22Rv1 (cell line): ENCODE measurements around the gene RAPGEF3.

Experiments used
- ZFX ChIP-seq: fragments of 450-650 bp; IDR thresholded peaks from 2 replicates; pipeline ENCODE4 v1.6.1; 2017; ENCODE audit warnings: antibody characterized with exemption, borderline replicate concordance
- TF ChIP-seq, protein P1 (sequence below): fragments of 450-650 bp; IDR thresholded peaks from 2 replicates; pipeline ENCODE4 v1.5.1; 2017; ENCODE audit warnings: mild to moderate bottlenecking

DNA sequence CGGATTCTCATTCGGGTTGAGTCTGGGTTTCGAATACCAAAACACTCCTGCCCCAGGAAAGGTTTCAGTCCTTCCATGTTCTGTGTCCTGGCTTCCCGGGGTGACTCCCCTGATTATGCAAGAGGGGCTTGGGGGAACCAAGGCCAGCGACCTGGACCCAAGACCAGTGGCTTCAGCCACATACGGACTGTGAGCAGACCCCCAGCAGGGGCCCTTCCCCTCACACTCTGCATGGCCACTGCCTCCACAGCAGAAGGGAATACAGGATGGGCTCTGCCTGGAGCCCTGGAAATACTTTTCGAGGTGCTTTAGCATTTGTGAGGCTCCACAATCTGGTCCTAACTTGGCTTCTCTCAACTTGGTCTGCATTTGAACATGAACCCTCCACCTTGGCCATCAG lies 41.9 kb upstream of the RAPGEF3 start:
- TF ChIP-seq, protein P1, sequence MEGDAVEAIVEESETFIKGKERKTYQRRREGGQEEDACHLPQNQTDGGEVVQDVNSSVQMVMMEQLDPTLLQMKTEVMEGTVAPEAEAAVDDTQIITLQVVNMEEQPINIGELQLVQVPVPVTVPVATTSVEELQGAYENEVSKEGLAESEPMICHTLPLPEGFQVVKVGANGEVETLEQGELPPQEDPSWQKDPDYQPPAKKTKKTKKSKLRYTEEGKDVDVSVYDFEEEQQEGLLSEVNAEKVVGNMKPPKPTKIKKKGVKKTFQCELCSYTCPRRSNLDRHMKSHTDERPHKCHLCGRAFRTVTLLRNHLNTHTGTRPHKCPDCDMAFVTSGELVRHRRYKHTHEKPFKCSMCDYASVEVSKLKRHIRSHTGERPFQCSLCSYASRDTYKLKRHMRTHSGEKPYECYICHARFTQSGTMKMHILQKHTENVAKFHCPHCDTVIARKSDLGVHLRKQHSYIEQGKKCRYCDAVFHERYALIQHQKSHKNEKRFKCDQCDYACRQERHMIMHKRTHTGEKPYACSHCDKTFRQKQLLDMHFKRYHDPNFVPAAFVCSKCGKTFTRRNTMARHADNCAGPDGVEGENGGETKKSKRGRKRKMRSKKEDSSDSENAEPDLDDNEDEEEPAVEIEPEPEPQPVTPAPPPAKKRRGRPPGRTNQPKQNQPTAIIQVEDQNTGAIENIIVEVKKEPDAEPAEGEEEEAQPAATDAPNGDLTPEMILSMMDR: no peak
- TF ChIP-seq ZFX: no peak
